Measurements from ENCODE around the gene CEP41. TPM values are rescaled to one million over a fixed set of nuclear protein-coding genes. Genes with fewer than 3 reads are reported as not detected.

CEP41 gene
- total and polyA plus RNA-seq, 2 donors (not counting 3 experiments of a cell fraction or from before 2014, with no cell fraction given) = 19.5 to 26.8 TPM

- no peaks in the 10 kb centered on the region for H3K9me1 ChIP-seq (replicated peaks; ENCODE audit: control insufficient read depth, extremely low read depth, insufficient read depth, low read length)
- intact Hi-C loops (cut with micrococcal nuclease) (loop anchor here (1.0 to 5.0 kb wide), 5 partner anchors 47 to 344 kb away; partner anchors contain the start of genes CEP41 and TMEM209), dilution Hi-C loops (cut with MboI; ENCODE audit: extremely low pct_ligation_motif_present, low sequenced_read_pairs) (no loop called here)
- no peaks in the 10 kb centered on the region for H3K36me3 ChIP-seq (ENCODE audit: control insufficient read depth in 2 of 2, extremely low read depth in 1 of 2, insufficient read depth in 2 of 2, low read length in 2 of 2)
- H2AFZ ChIP-seq (ENCODE audit: low read depth, low read length) = peak overlapping the region; percentile 41
- H3K79me2 ChIP-seq (ENCODE audit: control insufficient read depth, insufficient read depth, low read length) = no peaks in the 10 kb centered on the region
- POLR2A ChIA-PET = no interaction called here
- H3K4me2 ChIP-seq (ENCODE audit: insufficient read depth, low read length) = peak overlapping the region; percentile 72
- DNase-seq (ENCODE audit: low read depth, low spot score) = no peak
- FAIRE-seq = peak; percentile 43
- peak overlapping the region in 1 of 3 experiments; percentile 34 for H3K4me3 ChIP-seq (replicated peaks in 1 of 3; ENCODE audit: insufficient read depth in 1 of 3, low read depth in 1 of 3, low read length in 3 of 3)
- CTCF ChIA-PET = interaction anchor here (0.7 to 2.3 kb wide), 9 partner anchors 10 to 416 kb away, joined by 3 to 10 read pairs (median 4); no protein-coding TSS in a partner anchor
- peaks cover 0 to 7% of the 10 kb centered on the region in 2 experiments for H3K27me3 ChIP-seq (ENCODE audit: control insufficient read depth in 2 of 2, insufficient read depth in 2 of 2, low read length in 2 of 2)
- no peaks in the 10 kb centered on the region for H4K20me1 ChIP-seq (replicated peaks; ENCODE audit: control insufficient read depth, extremely low read depth, insufficient read depth, low read length)
- BruUV-seq (replicated peaks) = no TSS peak
- no peak for TF ChIP-seq EZH2 (IDR thresholded peaks at IDR 0.05; ENCODE audit: borderline replicate concordance, low read depth, low read length, severe bottlenecking)
- TF ChIP-seq FOS (IDR thresholded peaks at IDR 0.05; ENCODE audit: borderline replicate concordance, insufficient read depth, low read length) = no peak
- no peak for TF ChIP-seq CTCF (IDR thresholded peaks at IDR 0.05; ENCODE audit: extremely low read depth in 1 of 2, insufficient read depth in 1 of 2, low read depth in 1 of 2, low read length in 2 of 2)
- TF ChIP-seq JUN (IDR thresholded peaks at IDR 0.05; ENCODE audit: borderline replicate concordance, insufficient read depth, insufficient read length, low read depth) = no peak
- no peak for TF ChIP-seq POLR2AphosphoS5 (IDR thresholded peaks at IDR 0.05; ENCODE audit: insufficient read depth, low read depth, low read length)
- no peak for TF ChIP-seq GATA2 (IDR thresholded peaks at IDR 0.05; ENCODE audit: insufficient read depth, insufficient read length, low read depth, low read length)
- TF ChIP-seq POLR2A (IDR thresholded peaks at IDR 0.05; ENCODE audit: low read depth, low read length) = no peak
- TF ChIP-seq MYC (IDR thresholded peaks at IDR 0.05; ENCODE audit: low read depth, low read length) = no peak
- no peak for TF ChIP-seq MAX (IDR thresholded peaks at IDR 0.05; ENCODE audit: insufficient read depth, insufficient read length)
- H3K9me3 ChIP-seq (replicated peaks; ENCODE audit: control insufficient read depth, insufficient read depth, low read length) = no peaks in the 10 kb centered on the region
- H3K27ac ChIP-seq (ENCODE audit: insufficient read depth, low read depth, low read length) = peak overlapping the region; percentile 47
- peak overlapping the region; percentile 14 for H3K9ac ChIP-seq (replicated peaks; ENCODE audit: extremely low read depth, insufficient read depth, low read length)
- H3K4me1 ChIP-seq (ENCODE audit: control insufficient read depth, extremely low read depth, insufficient read depth, low read length) = peaks cover 37% of the 10 kb centered on the region
Measured at GRCh38 chr7:130488392-130489139, 47.8 kb upstream of the CEP41 start.

Measured in endothelial cell of umbilical vein (primary cell).